Activated CD4-positive, CD25-positive, alpha-beta regulatory T cell treated with anti-CD3 and anti-CD28 coated beads, Interleukin-2, amount 50 U/mL, for 72 hours (primary cell): Measurements from ENCODE around the gene PEF1.

Source experiments
- DNase-seq: peaks from one replicate; pipeline ENCODE4 v3.0.0; 2021

Gene PEF1, protein sequence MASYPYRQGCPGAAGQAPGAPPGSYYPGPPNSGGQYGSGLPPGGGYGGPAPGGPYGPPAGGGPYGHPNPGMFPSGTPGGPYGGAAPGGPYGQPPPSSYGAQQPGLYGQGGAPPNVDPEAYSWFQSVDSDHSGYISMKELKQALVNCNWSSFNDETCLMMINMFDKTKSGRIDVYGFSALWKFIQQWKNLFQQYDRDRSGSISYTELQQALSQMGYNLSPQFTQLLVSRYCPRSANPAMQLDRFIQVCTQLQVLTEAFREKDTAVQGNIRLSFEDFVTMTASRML

DNA sequence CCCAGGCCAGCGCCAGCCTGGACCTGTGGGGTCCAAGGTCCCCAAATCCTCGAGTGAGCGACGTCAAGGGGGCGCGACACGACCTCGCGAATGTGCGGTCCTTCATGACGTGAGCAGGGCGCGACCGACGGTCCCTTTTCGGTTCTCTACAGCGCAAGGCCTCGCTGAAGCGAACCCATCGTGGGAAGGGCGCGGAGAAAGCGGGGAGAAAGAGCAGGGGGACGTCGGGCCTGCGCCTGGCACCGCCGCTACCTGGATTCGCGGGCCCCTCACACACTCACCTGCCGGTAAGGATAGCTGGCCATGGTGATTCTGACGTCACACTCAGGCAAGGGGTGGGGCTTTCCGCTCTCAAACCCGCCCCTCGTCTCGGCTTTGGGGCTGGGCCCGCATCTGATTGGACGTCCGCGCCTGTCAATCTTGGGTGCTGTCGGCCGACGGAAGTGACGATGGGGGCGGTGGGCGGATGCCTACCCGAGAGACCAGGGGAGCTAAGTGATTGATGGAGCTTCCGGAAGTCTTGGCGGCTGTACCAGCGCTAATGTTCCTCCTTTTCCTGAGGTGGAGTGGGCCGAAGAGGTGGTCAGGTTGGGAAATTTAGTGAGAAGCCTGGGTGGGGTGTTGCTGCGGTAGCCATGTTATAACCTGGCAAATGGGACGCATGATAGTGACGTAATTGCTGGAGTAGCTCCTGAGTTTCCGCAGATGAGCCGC, at the start of gene PEF1:
TSS of gene PEF1 (minus strand) at position 317 of the 714 bp plus-strand sequence. CDS start at position 305, 12 bp downstream.
- DNase-seq, result peak; percentile 99

DNA sequence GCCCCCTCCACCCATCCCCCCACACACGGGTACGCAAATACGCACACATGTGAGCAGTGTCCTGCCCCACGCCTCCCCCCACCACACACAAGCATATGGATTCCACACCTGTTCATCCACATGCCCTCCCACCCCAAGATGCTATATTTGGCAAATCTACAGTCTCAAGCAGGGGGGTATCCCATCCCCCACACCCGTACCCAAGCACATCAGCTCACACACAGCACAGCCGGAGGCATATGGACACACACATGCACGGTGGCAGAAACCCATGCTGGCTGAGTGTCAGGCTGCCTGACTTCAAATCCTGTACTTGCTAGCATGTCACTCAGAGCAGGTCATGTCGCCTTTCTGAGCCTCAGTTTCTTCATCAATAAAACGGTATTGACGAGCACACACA, 48.6 kb upstream of the PEF1 start:
- no peak for DNase-seq

- no peak for DNase-seq
Measured at GRCh38 chr1:31691951-31692350, 47.3 kb upstream of the PEF1 start.

- no peak for DNase-seq
Measured at GRCh38 chr1:31691446-31691845, 46.8 kb upstream of the PEF1 start.

DNA sequence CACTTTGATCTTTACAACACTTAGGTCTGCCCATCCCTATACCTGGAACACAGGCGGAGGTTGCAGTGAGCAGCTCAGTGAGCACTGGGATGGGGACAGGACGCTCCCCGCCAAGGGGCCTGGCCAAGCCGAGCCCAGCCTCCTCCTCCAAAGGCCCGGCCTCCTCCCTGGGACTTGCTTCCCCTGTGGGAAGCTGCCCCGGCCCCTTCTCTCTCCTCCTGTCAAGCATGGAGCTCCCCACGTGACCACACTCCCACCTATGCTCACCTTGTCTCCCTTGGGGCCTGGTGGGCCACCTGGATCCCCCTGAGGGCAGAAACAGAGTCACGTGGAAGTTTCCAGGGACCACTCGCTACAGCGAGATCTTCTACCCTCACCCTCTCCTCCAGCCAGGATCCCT, 46.2 kb upstream of the PEF1 start:
- no peak for DNase-seq

- no peak for DNase-seq
Measured at GRCh38 chr1:31689854-31690253, 45.2 kb upstream of the PEF1 start.

- no peak for DNase-seq
Measured at GRCh38 chr1:31689379-31689778, 44.7 kb upstream of the PEF1 start.

DNA sequence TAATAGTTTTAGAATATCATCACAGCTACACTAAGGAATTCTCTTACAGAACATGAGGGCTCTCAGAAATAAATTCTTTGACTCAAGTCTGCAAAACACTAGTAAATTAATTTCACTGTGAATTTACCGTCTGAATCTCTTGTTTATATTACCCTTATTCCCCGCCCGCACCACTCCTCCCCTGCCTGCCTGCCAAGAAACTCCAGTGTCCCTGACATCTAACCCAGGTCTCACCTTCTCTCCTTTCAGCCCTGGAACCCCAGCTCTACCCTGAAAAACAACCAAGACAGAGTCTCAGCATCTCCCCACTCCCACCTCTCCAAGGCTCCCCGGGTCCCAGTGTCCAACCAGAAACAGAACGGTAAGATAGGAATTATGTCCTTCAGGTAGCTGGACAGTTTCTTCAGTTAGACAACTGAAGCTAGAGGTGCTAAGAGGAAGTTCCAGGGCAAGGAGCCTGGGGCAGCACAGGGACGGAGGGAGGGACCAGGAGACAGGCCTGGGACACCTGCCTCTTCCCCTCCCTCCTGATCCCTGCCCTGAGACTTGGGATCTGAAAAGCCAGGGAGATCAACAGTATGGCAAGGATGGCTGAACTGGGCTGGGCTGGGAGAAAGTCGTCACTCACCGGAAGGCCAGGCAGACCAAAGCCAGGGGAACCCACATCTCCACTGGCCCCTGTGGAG, 43.7 kb upstream of the PEF1 start:
- DNase-seq, result no peak

GRCh38 chr1:31687601-31688000, 42.9 kb upstream of the PEF1 start:
- no peak for DNase-seq

DNA sequence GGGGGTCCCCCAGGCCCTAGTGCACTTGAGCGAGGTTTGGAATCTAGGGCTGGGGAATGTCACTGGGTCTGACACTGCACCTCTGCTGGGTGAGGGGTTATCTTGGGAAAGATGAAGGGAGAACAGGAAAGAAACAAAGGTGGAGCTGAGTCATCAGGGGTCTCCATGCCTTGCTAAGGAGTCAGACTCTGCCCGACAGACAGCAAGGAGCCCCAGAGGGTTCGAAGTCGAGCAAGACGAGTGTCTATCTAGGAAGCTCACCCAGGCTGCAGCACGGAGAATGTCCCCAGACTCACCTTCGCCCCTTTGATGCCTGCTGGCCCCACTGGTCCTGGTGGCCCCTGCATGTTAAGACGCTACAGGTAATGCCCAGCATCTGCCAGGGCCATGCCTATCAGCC, 41.1 kb upstream of the PEF1 start:
- no peak for DNase-seq

DNA sequence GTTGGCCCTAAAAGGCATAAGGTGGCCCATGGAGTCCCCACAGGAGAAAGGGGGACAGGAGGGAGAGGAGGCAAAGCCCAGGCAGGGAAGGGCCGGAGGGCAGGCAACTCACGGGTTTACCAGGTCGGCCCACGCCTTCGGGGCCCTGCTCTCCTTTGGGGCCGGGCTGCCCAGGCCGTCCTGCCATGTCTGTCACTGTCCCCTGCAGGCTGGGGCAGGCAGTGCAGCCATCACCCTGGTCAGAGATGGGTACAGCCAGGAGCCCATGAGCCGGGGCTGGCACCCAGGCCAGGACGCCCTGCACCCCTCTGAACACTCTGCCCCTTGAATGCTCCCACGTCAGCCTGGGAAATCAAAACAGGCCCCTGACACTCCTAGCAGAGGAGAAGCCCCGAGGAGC, 39.3 kb upstream of the PEF1 start:
- DNase-seq, result no peak

DNA sequence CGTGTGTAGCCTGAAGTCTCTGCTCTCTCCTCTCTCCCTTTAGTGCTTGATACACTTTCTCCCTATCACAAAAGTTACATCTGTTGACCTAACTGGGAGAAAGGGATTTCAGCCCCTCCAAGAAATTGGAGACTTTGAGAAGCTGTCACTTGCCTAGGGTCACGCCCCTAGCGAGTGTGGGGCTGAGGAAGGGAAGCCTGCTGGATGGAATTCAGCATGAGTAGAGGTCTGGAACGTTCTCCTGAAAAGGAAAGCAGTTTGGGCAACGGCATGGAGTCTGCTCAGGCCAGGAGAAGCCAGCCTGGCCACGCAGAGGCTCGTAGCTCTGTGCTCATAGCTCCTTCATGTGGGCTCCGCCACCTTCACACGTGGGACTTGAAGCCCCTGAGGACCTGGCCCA, 36.7 kb upstream of the PEF1 start:
- DNase-seq, result no peak

GRCh38 chr1:31679676-31680230, 35.1 kb upstream of the PEF1 start:
- no peak for DNase-seq

- DNase-seq, result no peak
Measured at GRCh38 chr1:31679091-31679490, 34.4 kb upstream of the PEF1 start.

GRCh38 chr1:31678681-31679080, 34.0 kb upstream of the PEF1 start:
- DNase-seq, result no peak

- DNase-seq, result no peak
Measured at GRCh38 chr1:31677949-31678348, 33.3 kb upstream of the PEF1 start.

DNA sequence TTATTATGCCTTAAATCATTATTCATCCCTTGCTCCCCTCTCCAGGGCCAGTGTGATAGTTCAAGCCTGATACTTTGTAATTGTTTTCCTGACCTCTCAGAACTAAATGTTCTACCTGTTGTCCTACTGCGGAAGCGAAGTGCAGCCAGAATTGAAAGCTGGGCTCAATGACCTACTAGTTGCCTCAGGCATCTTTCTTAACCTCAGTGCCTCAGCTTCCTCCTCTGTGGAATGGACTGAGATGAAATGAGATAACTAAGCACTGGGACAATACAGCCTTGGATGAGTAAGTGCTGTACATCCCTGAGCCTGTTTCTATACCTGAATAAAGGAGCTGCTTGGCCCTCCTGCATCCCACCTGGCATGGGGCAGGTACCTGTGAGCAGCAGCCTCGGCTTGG, 32.7 kb upstream of the PEF1 start:
- no peak for DNase-seq

- no peak for DNase-seq
Measured at GRCh38 chr1:31675756-31676155, 31.1 kb upstream of the PEF1 start.

DNA sequence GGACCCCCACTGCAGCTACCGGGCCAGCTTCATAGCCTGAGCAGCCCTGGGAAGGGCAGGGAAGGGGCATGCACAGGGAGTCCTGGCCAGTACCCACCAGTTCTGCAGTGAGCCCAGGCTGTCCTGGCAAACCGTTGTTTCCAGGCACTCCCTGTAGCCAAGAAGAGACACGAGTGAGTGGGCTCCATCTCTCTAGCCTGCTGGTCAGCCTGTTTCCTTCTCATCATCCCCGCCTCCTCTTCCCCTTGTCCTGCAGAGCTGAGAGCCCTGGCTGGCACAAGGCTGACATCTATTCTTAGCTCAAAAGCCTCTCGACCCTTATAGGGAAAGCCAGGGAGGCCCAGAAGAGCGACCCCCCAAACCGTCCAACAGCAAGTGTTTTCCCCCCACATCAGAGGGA, 30.5 kb upstream of the PEF1 start:
- no peak for DNase-seq

- DNase-seq, result no peak
Measured at GRCh38 chr1:31674626-31675025, 29.9 kb upstream of the PEF1 start.

DNA sequence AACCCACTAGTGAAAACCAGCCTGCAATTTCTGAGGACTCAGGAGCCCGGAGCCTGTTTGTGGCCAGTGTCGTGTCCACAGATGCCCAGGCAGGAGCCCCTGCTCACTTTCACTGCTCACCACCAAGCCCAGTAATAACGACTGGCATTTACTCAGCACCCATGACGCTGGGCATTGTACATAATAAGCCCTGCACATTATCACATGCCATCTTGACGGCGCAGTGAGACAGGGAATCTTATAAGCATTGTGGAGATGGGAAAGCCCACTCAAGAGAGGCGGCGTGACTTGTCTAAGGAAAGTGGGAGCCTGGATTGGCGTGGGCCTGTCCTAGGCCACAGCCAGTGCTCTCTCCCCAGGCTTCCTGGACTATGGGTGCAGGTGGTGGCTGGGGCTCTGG, 28.8 kb upstream of the PEF1 start:
- DNase-seq, result no peak

GRCh38 chr1:31672986-31673385, 28.3 kb upstream of the PEF1 start:
- DNase-seq, result no peak

- DNase-seq, result no peak
Measured at GRCh38 chr1:31671561-31672201, 27.0 kb upstream of the PEF1 start.
